Ishikawa (cell line): Measurements from ENCODE around the gene SUSD5.

Experiments used
- EP300 ChIP-seq: IDR thresholded peaks from 2 replicates; pipeline ENCODE4 v1.6.1; 2012; ENCODE audit warnings: borderline replicate concordance
- NFIC ChIP-seq: IDR thresholded peaks from 2 replicates; pipeline ENCODE4 v1.6.1; 2012
- RAD21 ChIP-seq: IDR thresholded peaks from 2 replicates; pipeline ENCODE4 v1.6.1; 2012; ENCODE audit warnings: low read depth
- TCF12 ChIP-seq: IDR thresholded peaks from 2 replicates; pipeline ENCODE4 v1.6.1; 2012; ENCODE audit warnings: low read depth

DNA sequence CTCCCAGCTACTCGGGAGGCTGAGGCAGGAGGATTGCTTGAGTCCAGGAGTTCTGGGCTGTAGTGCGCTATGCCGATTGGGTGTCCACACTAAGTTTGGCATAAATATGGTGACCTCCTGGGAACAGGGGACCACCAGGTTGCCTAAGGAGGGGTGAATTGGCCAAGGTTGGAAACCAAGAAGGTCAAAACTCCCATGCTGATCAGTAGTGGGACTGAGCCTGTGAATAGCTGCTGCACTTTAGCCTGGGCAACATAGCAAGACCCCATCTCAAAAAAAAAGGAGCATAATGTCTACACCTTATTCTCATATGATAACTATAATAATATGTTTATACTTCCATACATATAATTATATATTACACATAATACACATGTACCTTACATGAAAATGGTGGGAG, 115.6 kb downstream of the SUSD5 start:
- TF ChIP-seq NFIC (no peak), TCF12 (no peak), RAD21 (no peak), EP300 (no peak)
